Measurements from ENCODE around the gene GATA2. TPM values are rescaled to one million over a fixed set of nuclear protein-coding genes. Genes with fewer than 3 reads are reported as not detected.

Gene GATA2
- total RNA-seq, 1 experiment from 2014 or later = 18.6 TPM

- DNase-seq (ENCODE audit: low read depth, low spot score) (no peak), ATAC-seq (no peak)
- H3K9me3 ChIP-seq (ENCODE audit: control insufficient read depth in 1 of 2, insufficient read depth in 1 of 2, low read depth in 1 of 2, low read length in 2 of 2) = no peaks in the 10 kb centered on the region
- TF ChIP-seq CTCF (IDR thresholded peaks at IDR 0.05 in 2 of 3, conservative IDR thresholded peaks at IDR 0.05 in 1 of 3; ENCODE audit: borderline replicate concordance in 1 of 3, insufficient read depth in 1 of 3, low read depth in 2 of 3, low read length in 2 of 3) = no peak
- TF ChIP-seq POLR2AphosphoS5 (IDR thresholded peaks at IDR 0.05; ENCODE audit: low read depth, low read length) = no peak
- TF ChIP-seq JUND (IDR thresholded peaks at IDR 0.05) = no peak
- TF ChIP-seq ZBTB33 (IDR thresholded peaks at IDR 0.05; ENCODE audit: extremely low read depth, insufficient replicate concordance, low read length) = no peak
- no peak for TF ChIP-seq SP1 (IDR thresholded peaks at IDR 0.05; ENCODE audit: low read depth)
- no peak for TF ChIP-seq EZH2phosphoT487 (IDR thresholded peaks at IDR 0.05; ENCODE audit: borderline replicate concordance)
- no peak for TF ChIP-seq EGR1 (IDR thresholded peaks at IDR 0.05; ENCODE audit: low read depth)
- TF ChIP-seq SRF (IDR thresholded peaks at IDR 0.05; ENCODE audit: low read depth) = no peak
- TF ChIP-seq REST (IDR thresholded peaks at IDR 0.05; ENCODE audit: low read depth) = no peak
- no peak for TF ChIP-seq ELF1 (IDR thresholded peaks at IDR 0.05; ENCODE audit: borderline replicate concordance, low read depth)
- no peak for TF ChIP-seq MAX (IDR thresholded peaks at IDR 0.05)
- TF ChIP-seq YY1 (IDR thresholded peaks at IDR 0.05; ENCODE audit: extremely low read depth, insufficient replicate concordance, low read depth, low read length) = no peak
- TF ChIP-seq ZNF274 (IDR thresholded peaks at IDR 0.05; ENCODE audit: low read depth, low read length) = no peak
- no peak for TF ChIP-seq SIN3A (IDR thresholded peaks at IDR 0.05; ENCODE audit: low read depth)
- TF ChIP-seq FOSL1 (IDR thresholded peaks at IDR 0.05; ENCODE audit: low read depth) = no peak
- no peak overlapping the region for H3K4me3 ChIP-seq (replicated peaks in 1 of 2; ENCODE audit: low read depth in 1 of 2, low read length in 2 of 2)
- H3K27ac ChIP-seq (ENCODE audit: low read depth, low read length) = no peak overlapping the region
- no peak overlapping the region for H3K9ac ChIP-seq (ENCODE audit: low read length)
- RAD21 ChIA-PET (ENCODE audit: low non-redundant PET in 1 of 2, low total read pairs in 2 of 2, uncharacterized antibody in 2 of 2, unreplicated experiment in 2 of 2) = interaction anchor here in 1 of 2 experiments (0.6 kb wide), 1 partner anchor 163 kb away, joined by 4 read pairs; no protein-coding TSS in a partner anchor
- POLR2A ChIA-PET = no interaction called here
- H3K79me2 ChIP-seq (ENCODE audit: insufficient read depth, low read length) = peaks cover 14% of the 10 kb centered on the region; the same call in 1 of the 2 replicates
- intact Hi-C loops (cut with micrococcal nuclease) = no loop called here
- CTCF ChIA-PET = no interaction called here
- BruUV-seq (replicated peaks) = no TSS peak
- no peaks in the 10 kb centered on the region for H3K9me2 ChIP-seq (ENCODE audit: insufficient read depth)
- H3K27me3 ChIP-seq (ENCODE audit: insufficient read depth, low read length) = no peaks in the 10 kb centered on the region
- H4K20me1 ChIP-seq (ENCODE audit: insufficient read depth) = no peaks in the 10 kb centered on the region
- peaks cover 3 to 18% of the 10 kb centered on the region in 2 experiments; a peak in 2 of 4 replicates for H3K4me1 ChIP-seq (ENCODE audit: control insufficient read depth in 1 of 2, insufficient read depth in 2 of 2, low read length in 2 of 2)
- peaks cover 0 to 16% of the 10 kb centered on the region in 2 experiments; a peak in 2 of 4 replicates for H3K36me3 ChIP-seq (ENCODE audit: control insufficient read depth in 1 of 2, insufficient read depth in 2 of 2, low read length in 2 of 2)
- H2AFZ ChIP-seq (ENCODE audit: low read depth, low read length, poor library complexity, severe bottlenecking) = no peak overlapping the region
- no peak overlapping the region for H3K4me2 ChIP-seq (ENCODE audit: low read length)
Measured at GRCh38 chr3:128483657-128484403, 9.2 kb downstream of the GATA2 start.
